OCI-LY1 (cell line): ENCODE results near the gene ARFGEF2.
"Not testable (repeated sequence)": the region's sequence is repeated elsewhere in the genome, so short reads cannot be mapped to it uniquely, and the experiment has no call there.

Experiments used
- H2AFZ ChIP-seq: fragments of 200-600 bp; sonication (generic), shearing (Covaris generic); 2 replicates; pipeline ENCODE4 v1.6.0; 2014; ENCODE audit warnings: antibody characterized with exemption, mild to moderate bottlenecking, low read length
- H3F3A ChIP-seq: fragments of 200-600 bp; sonication (generic), shearing (Covaris generic); 2 replicates; pipeline ENCODE4 v1.6.0; 2014; ENCODE audit warnings: mild to moderate bottlenecking, antibody characterized with exemption, low read length, moderate library complexity; ENCODE audit not compliant: insufficient read depth
- H3K27ac ChIP-seq: fragments of 200-600 bp; sonication (generic); 2 replicates; pipeline ENCODE4 v1.5.1; 2014; ENCODE audit warnings: low read length, mixed run types, mild to moderate bottlenecking, low read depth; ENCODE audit not compliant: poor library complexity, severe bottlenecking
- H3K27me3 ChIP-seq: fragments of 200-600 bp; sonication (generic); 2 replicates; pipeline ENCODE4 v1.6.0; 2014; ENCODE audit warnings: antibody characterized with exemption, mild to moderate bottlenecking, low read length, moderate library complexity; ENCODE audit not compliant: insufficient read depth
- H3K36me3 ChIP-seq: fragments of 200-600 bp; sonication (generic); 2 replicates; pipeline ENCODE4 v1.6.1; 2014; ENCODE audit warnings: mild to moderate bottlenecking, antibody characterized with exemption, low read length, moderate library complexity, mixed read lengths; ENCODE audit not compliant: insufficient read depth
- H3K4me1 ChIP-seq: fragments of 200-600 bp; sonication (generic); 2 replicates; pipeline ENCODE4 v1.5.1; 2014; ENCODE audit warnings: mild to moderate bottlenecking, low read length, moderate library complexity; ENCODE audit not compliant: insufficient read depth, severe bottlenecking
- H3K4me2 ChIP-seq: fragments of 200-600 bp; sonication (generic), shearing (Covaris generic); 2 replicates; pipeline ENCODE4 v1.6.1; 2014; ENCODE audit warnings: low read length
- H3K4me3 ChIP-seq: fragments of 200-600 bp; sonication (generic); 2 replicates; pipeline ENCODE4 v1.5.1; 2014; ENCODE audit warnings: low read length, low read depth, mild to moderate bottlenecking, mixed read lengths; ENCODE audit not compliant: poor library complexity, severe bottlenecking
- H3K79me2 ChIP-seq: fragments of 200-600 bp; shearing (Covaris generic); 2 replicates; pipeline ENCODE4 v1.6.1; 2016; ENCODE audit warnings: mixed run types, low read length, mixed read lengths; ENCODE audit not compliant: insufficient read depth
- H3K9ac ChIP-seq: fragments of 200-600 bp; sonication (generic), shearing (Covaris generic); 2 replicates; pipeline ENCODE4 v1.6.1; 2014; ENCODE audit warnings: mild to moderate bottlenecking, low read length, mixed read lengths
- H3K9me2 ChIP-seq: fragments of 200-600 bp; sonication (generic), shearing (Covaris generic); 2 replicates; pipeline ENCODE4 v1.6.1; 2014; ENCODE audit warnings: low read depth, mild to moderate bottlenecking, low read length, mixed read lengths
- H3K9me3 ChIP-seq: fragments of 200-600 bp; shearing (Covaris generic); 2 replicates; pipeline ENCODE4 v1.6.1; 2014; ENCODE audit warnings: low read length, mixed read lengths
- H4K20me1 ChIP-seq: fragments of 200-600 bp; sonication (generic), shearing (Covaris generic); 2 replicates; pipeline ENCODE4 v1.6.0; 2016; ENCODE audit warnings: mild to moderate bottlenecking, low read length; ENCODE audit not compliant: insufficient read depth
- CTCF ChIP-seq: fragments of 200-600 bp; sonication (generic), shearing (Covaris generic); IDR thresholded peaks from 2 replicates; pipeline ENCODE4 v1.5.1; 2017; ENCODE audit warnings: mild to moderate bottlenecking, antibody characterized with exemption, low read length, moderate library complexity, mixed read lengths
- EZH2 ChIP-seq: fragments of 200-600 bp; sonication (generic), shearing (Covaris generic); IDR thresholded peaks from 2 replicates; pipeline ENCODE4 v1.8.0; 2017; ENCODE audit warnings: borderline replicate concordance, mixed run types, mild to moderate bottlenecking, antibody characterized with exemption, low read length, moderate library complexity, mixed read lengths

ARFGEF2 gene

DNA sequence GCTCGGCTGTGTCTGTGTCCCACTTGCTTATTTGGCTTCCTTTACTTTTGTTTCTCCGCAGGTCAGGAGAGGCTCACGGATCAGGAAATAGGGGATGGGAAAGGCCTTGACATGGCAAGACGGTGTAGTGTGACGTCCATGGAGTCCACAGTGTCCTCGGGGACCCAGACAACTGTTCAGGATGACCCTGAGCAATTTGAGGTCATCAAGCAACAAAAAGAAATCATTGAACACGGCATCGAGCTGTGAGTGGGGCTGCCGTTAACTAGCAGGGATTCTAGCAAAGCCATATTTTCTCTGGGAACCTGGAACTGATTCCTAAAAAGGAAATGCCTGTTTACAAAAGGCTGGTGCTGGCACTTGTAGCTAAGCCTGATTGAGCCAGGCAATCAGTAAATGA, 54.4 kb downstream of the ARFGEF2 start:
- H3K4me1 ChIP-seq, result no peaks in the 10 kb centered on the region
- H2AFZ ChIP-seq, result no peak overlapping the region
- H3K27ac ChIP-seq, result no peak overlapping the region
- no peak overlapping the region for H3K9ac ChIP-seq
- no peaks in the 10 kb centered on the region for H3K79me2 ChIP-seq
- H3K27me3 ChIP-seq, result no peaks in the 10 kb centered on the region
- peaks cover 46% of the 10 kb centered on the region for H3K36me3 ChIP-seq
- H3F3A ChIP-seq, result no peaks in the 10 kb centered on the region
- no peaks in the 10 kb centered on the region for H3K9me2 ChIP-seq
- no peak overlapping the region for H3K4me2 ChIP-seq
- TF ChIP-seq EZH2, result no peak
- TF ChIP-seq CTCF, result no peak
- no peak overlapping the region for H3K4me3 ChIP-seq
- no peaks in the 10 kb centered on the region for H4K20me1 ChIP-seq
- H3K9me3 ChIP-seq, result no peaks in the 10 kb centered on the region

DNA sequence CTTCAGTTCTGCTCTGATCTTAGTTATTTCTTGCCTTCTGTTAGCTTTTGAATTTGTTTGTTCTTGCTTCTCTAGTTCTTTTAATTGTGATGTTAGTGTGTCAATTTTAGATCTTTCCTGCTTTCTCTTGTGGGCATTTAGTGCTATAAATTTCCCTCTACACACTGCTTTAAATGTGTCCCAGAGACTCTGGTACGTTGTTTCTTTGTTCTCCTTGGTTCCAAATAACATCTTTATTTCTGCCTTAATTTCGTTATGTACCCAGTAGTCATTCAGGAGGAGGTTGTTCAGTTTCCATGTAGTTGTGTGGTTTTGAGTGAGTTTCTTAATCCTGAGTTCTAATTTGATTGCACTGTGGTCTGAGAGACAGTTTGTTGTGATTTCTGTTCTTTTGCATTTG, 58.5 kb downstream of the ARFGEF2 start:
- not testable (repeated sequence) for H3F3A ChIP-seq, H3K4me3 ChIP-seq, H3K9me3 ChIP-seq, H2AFZ ChIP-seq, H3K27ac ChIP-seq, H3K79me2 ChIP-seq, H4K20me1 ChIP-seq, H3K27me3 ChIP-seq, H3K9me2 ChIP-seq, H3K9ac ChIP-seq, H3K4me2 ChIP-seq, H3K4me1 ChIP-seq
- peaks cover 46% of the 10 kb centered on the region for H3K36me3 ChIP-seq

- Histone ChIP-seq H3K4me3 (no peak overlapping the region), H3K79me2 (no peaks in the 10 kb centered on the region), H3K4me2 (no peak overlapping the region), H3K9me3 (no peaks in the 10 kb centered on the region), H3F3A (no peaks in the 10 kb centered on the region), H3K27me3 (no peaks in the 10 kb centered on the region), H3K9me2 (no peaks in the 10 kb centered on the region), H4K20me1 (no peaks in the 10 kb centered on the region), H3K27ac (no peak overlapping the region), H3K4me1 (no peaks in the 10 kb centered on the region), H3K36me3 (peaks cover 60% of the 10 kb centered on the region), H2AFZ (no peak overlapping the region), H3K9ac (no peak overlapping the region)
- TF ChIP-seq CTCF (no peak), EZH2 (no peak)
Measured at GRCh38 chr20:48983423-48984400, 62.2 kb downstream of the ARFGEF2 start.
